Measurements from ENCODE around the gene LPIN2.

LPIN2 gene

GRCh38 chr18:3040173-3040572 lies 27.2 kb upstream of the LPIN2 start:
- no peak for TF ChIP-seq CTCF (IDR thresholded peaks at IDR 0.05)

GRCh38 chr18:3037423-3037915 lies 24.5 kb upstream of the LPIN2 start:
- no peak for TF ChIP-seq CTCF (IDR thresholded peaks at IDR 0.05)

- TF ChIP-seq CTCF (IDR thresholded peaks at IDR 0.05), result no peak
These were observed 23.2 kb upstream of the LPIN2 start for GRCh38 chr18:3036108-3036507.

GRCh38 chr18:3035635-3036034 lies 22.7 kb upstream of the LPIN2 start:
- no peak for TF ChIP-seq CTCF (IDR thresholded peaks at IDR 0.05)

- no peak for TF ChIP-seq CTCF (IDR thresholded peaks at IDR 0.05)
These were observed 19.8 kb upstream of the LPIN2 start for GRCh38 chr18:3032721-3033120.

GRCh38 chr18:3029215-3029952 lies 16.4 kb upstream of the LPIN2 start:
- no peak for TF ChIP-seq CTCF (IDR thresholded peaks at IDR 0.05)

- no peak for TF ChIP-seq CTCF (IDR thresholded peaks at IDR 0.05)
These were observed 14.5 kb upstream of the LPIN2 start for GRCh38 chr18:3027370-3027891.

Measured in LNCAP (cell line).